HepG2 (cell line): ENCODE measurements around the gene CTU2. TPM values are rescaled to one million over a fixed set of nuclear protein-coding genes. Genes with fewer than 3 reads are reported as not detected.

Source experiments
- ATAC-seq: fragments of 200-7000 bp; cut with Tn5 transposase; 3 replicates; pipeline ENCODE4 v1.9.1; 2020; ENCODE audit warnings: mild to moderate bottlenecking, moderate library complexity
- BruUV-seq: library from RNA; stranded (reverse); fragments of 400-500 nt; replicated peaks from 2 replicates; lab custom pipeline; 2021; lab: Mats Ljungman, UMichigan
- CTCF ChIA-PET: fragments of 300-600 bp; formaldehyde crosslinking; extraction: SDS; loops from one replicate; lab custom pipeline; 2021; ENCODE audit warnings: low total read pairs, inconsistent platforms, low intra/inter-chr PET ratio; lab: Yijun Ruan, JAX
- POLR2A ChIA-PET: fragments of 350-600 bp; sonication (Branson Sonifier 250); formaldehyde crosslinking; loops from one replicate; lab custom pipeline; 2020; ENCODE audit warnings: antibody characterized with exemption, inconsistent platforms; lab: Yijun Ruan, JAX
- DNase-seq: peaks from one replicate; pipeline ENCODE4 v3.0.0-alpha.2; 2015; ENCODE audit warnings: low spot score
- FAIRE-seq: peaks from 3 replicates; lab custom pipeline; 2011; peaks lifted over from hg19 to GRCh38; lab: Jason Lieb, UNC
- H2AFZ ChIP-seq: one replicate; pipeline ENCODE4 v1.6.1; 2011; ENCODE audit warnings: low read length, inconsistent platforms
- H3K27ac ChIP-seq: fragments of 300-600 bp; 3 replicates; pipeline ENCODE4 v1.8.0; 2011; ENCODE audit warnings: mixed run types, mild to moderate bottlenecking, mixed read lengths, low read length, inconsistent platforms; ENCODE audit not compliant: insufficient read depth; ENCODE audit errors: extremely low read length
- H3K27me3 ChIP-seq, 2 experiments: fragments of 200-600 bp in 1 of 2; 2 replicates in 1 of 2; 3 replicates in 1 of 2; pipeline versions ENCODE4 v1.6.0 to v1.8.0; 2011; ENCODE audit warnings: low read length in 2 of 2, mild to moderate bottlenecking in 2 of 2, moderate library complexity in 2 of 2, inconsistent platforms in 1 of 2; ENCODE audit not compliant: insufficient read depth in 2 of 2, control insufficient read depth in 1 of 2
- H3K36me3 ChIP-seq, 2 experiments: fragments of 200-600 bp in 1 of 2; replicated peaks in 1 of 2; 2 replicates in 1 of 2; 3 replicates in 1 of 2; pipeline versions ENCODE4 v1.5.1 to v1.8.0; 2011; ENCODE audit warnings: low read length in 2 of 2, inconsistent platforms in 1 of 2; ENCODE audit not compliant: insufficient read depth in 2 of 2, control insufficient read depth in 1 of 2
- H3K4me1 ChIP-seq: 2 replicates; pipeline ENCODE4 v1.5.1; 2012; ENCODE audit warnings: low read length, inconsistent platforms; ENCODE audit not compliant: insufficient read depth
- H3K4me2 ChIP-seq: 2 replicates; pipeline ENCODE4 v1.6.0; 2011; ENCODE audit warnings: low read depth, low read length, inconsistent platforms
- H3K4me3 ChIP-seq, 3 experiments: fragments of 200-600 bp in 1 of 3; sonication (generic), shearing (Covaris generic) in 1 of 3; replicated peaks in 1 of 3; 2 replicates each; pipeline ENCODE4 v1.5.1; 2011 to 2016; ENCODE audit warnings: low read length in 3 of 3, inconsistent platforms in 2 of 3, low read depth in 2 of 3, mild to moderate bottlenecking in 2 of 3, control low read depth in 1 of 3, mixed read lengths in 1 of 3; ENCODE audit not compliant: insufficient read depth in 1 of 3
- H3K79me2 ChIP-seq: one replicate; pipeline ENCODE4 v1.6.1; 2011; ENCODE audit warnings: low read length, inconsistent platforms; ENCODE audit not compliant: insufficient read depth
- H3K9ac ChIP-seq: 2 replicates; pipeline ENCODE4 v1.6.0; 2011; ENCODE audit warnings: mild to moderate bottlenecking, low read depth, low read length, inconsistent platforms; ENCODE audit not compliant: insufficient read depth
- H3K9me3 ChIP-seq: 2 replicates; pipeline ENCODE4 v1.5.1; 2012; ENCODE audit warnings: mild to moderate bottlenecking, low read length
- H4K20me1 ChIP-seq: 2 replicates; pipeline ENCODE4 v1.6.0; 2011; ENCODE audit warnings: inconsistent platforms, mild to moderate bottlenecking, low read length, moderate library complexity; ENCODE audit not compliant: insufficient read depth
- BCLAF1 ChIP-seq: fragments of 450-650 bp; IDR thresholded peaks from 2 replicates; pipeline ENCODE4 v1.6.1; 2017; ENCODE audit warnings: mild to moderate bottlenecking
- CREBL2 ChIP-seq: sonication (generic); formaldehyde crosslinking; IDR thresholded peaks from 2 replicates; pipeline ENCODE4 v1.8.1; 2023; ENCODE audit warnings: missing genetic modification reagents, mild to moderate bottlenecking, borderline replicate concordance
- IRF2 ChIP-seq: IDR thresholded peaks from 2 replicates; pipeline ENCODE4 v1.6.1; 2018; ENCODE audit warnings: missing genetic modification reagents, missing compliant biosample characterization
- MEIS1 ChIP-seq: sonication (generic); formaldehyde crosslinking; IDR thresholded peaks from 2 replicates; pipeline ENCODE4 v1.9.0; 2021; ENCODE audit warnings: mild to moderate bottlenecking, missing genetic modification reagents, moderate library complexity, borderline replicate concordance
- MYNN ChIP-seq: sonication (generic); formaldehyde crosslinking; IDR thresholded peaks from 2 replicates; pipeline ENCODE4 v1.4.0; 2020; ENCODE audit warnings: mild to moderate bottlenecking, low read depth, missing genetic modification reagents
- SIN3B ChIP-seq: fragments of 150-350 bp; IDR thresholded peaks from 2 replicates; pipeline ENCODE4 v1.6.1; 2014; ENCODE audit warnings: low read length
- SNAPC5 ChIP-seq: sonication (generic); formaldehyde crosslinking; IDR thresholded peaks from 2 replicates; pipeline ENCODE4 v1.8.1; 2023; ENCODE audit warnings: mild to moderate bottlenecking, missing genetic modification reagents, borderline replicate concordance
- SP5 ChIP-seq: IDR thresholded peaks from 2 replicates; pipeline ENCODE4 v1.6.1; 2016; ENCODE audit warnings: low read depth, borderline replicate concordance
- XRCC5 ChIP-seq: fragments of 200-400 bp; formaldehyde crosslinking; optimal IDR thresholded peaks from 2 replicates; pipeline ENCODE3; 2017; ENCODE audit warnings: mild to moderate bottlenecking, low read length
- ZBTB7A ChIP-seq: sonication (generic); formaldehyde crosslinking; IDR thresholded peaks from 2 replicates; pipeline ENCODE4 v1.8.0; 2022; ENCODE audit warnings: mild to moderate bottlenecking, missing genetic modification reagents
- ZGPAT ChIP-seq: IDR thresholded peaks from 2 replicates; pipeline ENCODE4 v1.6.1; 2016; ENCODE audit warnings: mild to moderate bottlenecking
- ZNF33B ChIP-seq: sonication (generic); formaldehyde crosslinking; IDR thresholded peaks from 2 replicates; pipeline ENCODE4 v1.5.1; 2020; ENCODE audit warnings: mild to moderate bottlenecking, missing genetic modification reagents
- ZNF44 ChIP-seq: sonication (generic); formaldehyde crosslinking; IDR thresholded peaks from 2 replicates; pipeline ENCODE4 v1.5.1; 2020; ENCODE audit warnings: mild to moderate bottlenecking, missing genetic modification reagents
- ZNF724P ChIP-seq: sonication (generic); formaldehyde crosslinking; IDR thresholded peaks from 2 replicates; pipeline ENCODE4 v1.8.0; 2022; ENCODE audit warnings: missing genetic modification reagents, borderline replicate concordance
- ZNF781 ChIP-seq: sonication (generic); formaldehyde crosslinking; IDR thresholded peaks from 2 replicates; pipeline ENCODE4 v1.5.1; 2020; ENCODE audit warnings: borderline replicate concordance, mild to moderate bottlenecking, missing genetic modification reagents; ENCODE audit errors: not compliant biosample characterization
- ZNF782 ChIP-seq: sonication (generic); formaldehyde crosslinking; IDR thresholded peaks from 2 replicates; pipeline ENCODE4 v1.4.0; 2020; ENCODE audit warnings: missing genetic modification reagents, mild to moderate bottlenecking, borderline replicate concordance
- ZNF850 ChIP-seq: sonication (generic); formaldehyde crosslinking; conservative IDR thresholded peaks from 2 replicates; pipeline ENCODE4 v1.9.0; 2021; ENCODE audit warnings: mild to moderate bottlenecking, missing genetic modification reagents
- ZSCAN30 ChIP-seq: sonication (generic); formaldehyde crosslinking; IDR thresholded peaks from 2 replicates; pipeline ENCODE4 v1.5.0; 2020; ENCODE audit warnings: mild to moderate bottlenecking, missing genetic modification reagents
- ZZZ3 ChIP-seq: sonication (generic); formaldehyde crosslinking; IDR thresholded peaks from 2 replicates; pipeline ENCODE4 v1.4.0; 2020; ENCODE audit warnings: missing genetic modification reagents, mild to moderate bottlenecking, borderline replicate concordance
- WGBS: methylation state at CpG from one replicate; pipeline ENCODE4 v1.1.6; 2017; ENCODE audit warnings: low lambda C conversion rate; 5-methylcytosine and 5-hydroxymethylcytosine counted together
- in situ Hi-C: cut with HindIII; loops from 2 replicates; pipeline ENCODE4 v1.10.0; 2017; ENCODE audit warnings: low pct_unique_long_range_greater_than_20kb; ENCODE audit not compliant: extremely low pct_ligation_motif_present
- intact Hi-C: fragments of 100-400 bp; cut with micrococcal nuclease; formaldehyde crosslinking; loops from one replicate; pipeline ENCODE4 v1.10.0; 2022; ENCODE audit not compliant: unreplicated experiment
- polyA plus RNA-seq, 8 experiments: library from polyadenylated mRNA; depleted of rRNA in 3 of 8; stranded (reverse) in 7 of 8; unstranded in 1 of 8; fragments of >200 nt; fragmentation: Illumina TruSeq in 4 of 8; extraction: Trizol in 4 of 8; gene quantifications; 2 replicates each; pipeline versions ENCODE4 v1.2.1 to v1.2.3, GENCODE V29; 2011 to 2016; ENCODE audit warnings: low read depth in 4 of 8, missing spikeins in 1 of 8, mixed read lengths in 1 of 8; ENCODE audit not compliant: insufficient read depth in 1 of 8
- total RNA-seq, 5 experiments: library from RNA; depleted of rRNA; stranded (reverse); fragments of >200 nt; fragmentation: Illumina TruSeq; extraction: Trizol; gene quantifications; 2 replicates each; pipeline ENCODE4 v1.2.3, GENCODE V29; 2016; ENCODE audit warnings: low read depth in 1 of 5

Gene CTU2
- total and polyA plus RNA-seq, 2 of the 13 experiments (the other 11 are each of a cell fraction or from before 2014, with no cell fraction given): 13.3 to 21.9 TPM

- Histone ChIP-seq H4K20me1 (no peaks in the 10 kb centered on the region; the same call in 1 of the 2 replicates), H2AFZ (no peak overlapping the region), H3K27me3 (no peaks in the 10 kb centered on the region), H3K4me1 (no peaks in the 10 kb centered on the region), H3K27ac (no peak overlapping the region), H3K4me2 (no peak overlapping the region), H3K9ac (no peak overlapping the region), H3K9me3 (no peaks in the 10 kb centered on the region), H3K79me2 (no peaks in the 10 kb centered on the region), H3K4me3 (no peak overlapping the region), H3K36me3 (peaks cover 39 to 62% of the 10 kb centered on the region in 2 experiments; a peak in 4 of 5 replicates)
- in situ Hi-C loops (no loop called here), intact Hi-C loops (no loop called here)
- ChIA-PET CTCF (interaction anchor here (1.1 to 2.2 kb wide), 4 partner anchors 48 to 430 kb away, joined by 3 to 8 read pairs (median 4); partner anchors contain the start of gene PIEZO1), POLR2A (interaction anchor here (0.6 to 1.0 kb wide), 5 partner anchors 22 to 433 kb away, joined by 3 to 4 read pairs (median 3); partner anchors contain the start of genes CDH15 and ZC3H18)
- BruUV-seq: TSS peak; percentile 54
- 68% methylated on average over 28 of the region's 54 CpGs for WGBS
- DNase-seq (peak; percentile 55), FAIRE-seq (peak; percentile 18), ATAC-seq (peak; percentile 84)
- TF ChIP-seq CREBL2: peak; percentile 58; the same call in 1 of the 2 replicates
- peak; percentile 73; the same call in 1 of the 2 replicates for TF ChIP-seq ZNF782 (CRISPR knock-in tag)
- peak; percentile 95 for TF ChIP-seq XRCC5
- TF ChIP-seq MYNN (CRISPR knock-in tag): no peak
- no peak for TF ChIP-seq SNAPC5
- peak; percentile 66; the same call in 1 of the 2 replicates for TF ChIP-seq ZNF724P
- peak; percentile 56; the same call in 1 of the 2 replicates for TF ChIP-seq ZGPAT
- TF ChIP-seq ZNF850: no peak
- no peak for TF ChIP-seq ZSCAN30 (CRISPR knock-in tag)
- TF ChIP-seq BCLAF1: no peak
- no peak for TF ChIP-seq ZZZ3
- TF ChIP-seq ZNF781 (CRISPR knock-in tag): no peak
- peak; percentile 87 for TF ChIP-seq SP5
- TF ChIP-seq ZBTB7A: peak; percentile 73; the same call in 1 of the 2 replicates
- TF ChIP-seq MEIS1 (CRISPR knock-in tag): peak; percentile 57; the same call in 1 of the 2 replicates
- no peak for TF ChIP-seq ZNF44 (CRISPR knock-in tag)
- TF ChIP-seq ZNF33B: 0 out of 2 replicates have a peak, but pooled peaks have one; percentile 23
- peak; percentile 75 for TF ChIP-seq IRF2
- no peak for TF ChIP-seq SIN3B
Measured at GRCh38 chr16:88737298-88738150, 31.2 kb downstream of the CTU2 start.
